Germinal center (tissue), 1 donor: ENCODE data around the gene CTDP1.
"Not testable (repeated sequence)": the region's sequence is repeated elsewhere in the genome, so short reads cannot be mapped to it uniquely, and the experiment has no call there.

Experiments used
- DNase-seq: peaks from one replicate; pipeline ENCODE4 v3.0.0; 2012; ENCODE audit warnings: mixed read lengths, low spot score

The CTDP1 gene

GRCh38 chr18:79698668-79699335 is 19.2 kb downstream of the CTDP1 start:
- no peak for DNase-seq

- DNase-seq = no peak
These were observed 20.1 kb downstream of the CTDP1 start for GRCh38 chr18:79699653-79700052.

- DNase-seq = no peak
These were observed 23.3 kb downstream of the CTDP1 start for GRCh38 chr18:79702906-79703305.

- no peak for DNase-seq
These were observed 25.0 kb downstream of the CTDP1 start for GRCh38 chr18:79704631-79705030.

- no peak for DNase-seq
These were observed 25.7 kb downstream of the CTDP1 start for GRCh38 chr18:79705272-79705671.

GRCh38 chr18:79706006-79706405 is 26.4 kb downstream of the CTDP1 start:
- DNase-seq = no peak

- DNase-seq = no peak
These were observed 27.1 kb downstream of the CTDP1 start for GRCh38 chr18:79706658-79707057.

GRCh38 chr18:79707239-79707638 is 27.6 kb downstream of the CTDP1 start:
- no peak for DNase-seq

- DNase-seq = no peak
These were observed 28.1 kb downstream of the CTDP1 start for GRCh38 chr18:79707671-79708070.

GRCh38 chr18:79708412-79708811 is 28.8 kb downstream of the CTDP1 start:
- DNase-seq = no peak

- no peak for DNase-seq
These were observed 32.7 kb downstream of the CTDP1 start for GRCh38 chr18:79712206-79712857.

- no peak for DNase-seq
These were observed 33.7 kb downstream of the CTDP1 start for GRCh38 chr18:79713341-79713740.

GRCh38 chr18:79714531-79715240 is 35.1 kb downstream of the CTDP1 start:
- no peak for DNase-seq

GRCh38 chr18:79715280-79715679 is 35.7 kb downstream of the CTDP1 start:
- no peak for DNase-seq

GRCh38 chr18:79717059-79717458 is 37.5 kb downstream of the CTDP1 start:
- DNase-seq = no peak

- no peak for DNase-seq
These were observed 38.0 kb downstream of the CTDP1 start for GRCh38 chr18:79717555-79718074.

- no peak for DNase-seq
These were observed 38.5 kb downstream of the CTDP1 start for GRCh38 chr18:79718126-79718525.

- no peak for DNase-seq
These were observed 39.4 kb downstream of the CTDP1 start for GRCh38 chr18:79718878-79719477.

- DNase-seq = not testable (repeated sequence)
These were observed 40.1 kb downstream of the CTDP1 start for GRCh38 chr18:79719478-79720358.

- no peak for DNase-seq
These were observed 40.7 kb downstream of the CTDP1 start for GRCh38 chr18:79720359-79720733.

- no peak for DNase-seq
These were observed 43.4 kb downstream of the CTDP1 start for GRCh38 chr18:79723036-79723435.

- DNase-seq = no peak
These were observed 44.0 kb downstream of the CTDP1 start for GRCh38 chr18:79723628-79724027.
